Right forelimb (tissue), 1 donor: ENCODE data around the gene NDUFAF8.
A peak's percentile ranks its signal among the peaks of the same experiment; 100 is the strongest.

Experiments
- DNase-seq: peaks from one replicate; pipeline ENCODE4 v3.0.0-alpha.2; 2018

Gene NDUFAF8

DNA sequence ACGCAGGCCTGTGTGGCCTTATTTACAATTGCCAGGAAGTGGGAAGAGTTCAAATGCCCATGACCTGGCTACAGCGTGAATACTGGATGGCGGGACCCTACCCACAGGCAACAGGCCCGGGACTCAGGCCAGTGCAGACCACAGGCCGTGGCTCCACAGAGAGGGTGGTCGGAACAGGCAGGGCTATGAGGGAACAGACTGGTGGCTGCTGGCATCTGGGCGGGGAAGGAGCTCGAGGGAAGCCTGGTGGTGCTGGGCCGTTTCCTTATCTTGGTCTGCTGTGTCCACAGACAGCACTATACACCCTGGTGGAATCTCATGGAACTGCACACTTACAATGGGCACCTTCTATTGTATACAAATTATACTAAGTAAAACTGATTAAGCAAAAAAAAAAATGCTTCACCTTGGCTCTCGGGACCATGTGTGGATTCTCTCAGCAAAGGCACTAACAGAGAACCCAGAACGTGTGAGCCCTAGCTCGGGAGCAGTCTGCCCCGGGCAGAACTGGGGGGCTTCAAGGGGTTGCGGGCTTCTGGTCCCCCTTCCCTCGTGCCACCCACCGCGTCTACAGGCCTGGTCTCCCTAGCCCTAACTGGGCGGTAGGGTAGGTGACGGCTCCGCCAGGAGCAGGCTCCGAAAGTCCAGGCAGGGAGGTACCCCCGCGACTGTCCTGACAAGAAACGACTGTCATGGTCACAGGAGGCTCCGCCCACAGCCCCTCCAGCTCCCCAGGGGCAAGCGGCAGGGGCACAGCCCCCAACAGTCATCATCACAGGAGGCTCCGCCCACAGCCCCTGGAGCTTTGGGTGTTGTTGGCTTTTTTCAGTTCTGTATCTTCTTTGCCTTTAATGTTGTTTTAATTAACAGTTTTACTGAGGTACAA, 38.2 kb upstream of the NDUFAF8 start:
- DNase-seq: no peak

DNA sequence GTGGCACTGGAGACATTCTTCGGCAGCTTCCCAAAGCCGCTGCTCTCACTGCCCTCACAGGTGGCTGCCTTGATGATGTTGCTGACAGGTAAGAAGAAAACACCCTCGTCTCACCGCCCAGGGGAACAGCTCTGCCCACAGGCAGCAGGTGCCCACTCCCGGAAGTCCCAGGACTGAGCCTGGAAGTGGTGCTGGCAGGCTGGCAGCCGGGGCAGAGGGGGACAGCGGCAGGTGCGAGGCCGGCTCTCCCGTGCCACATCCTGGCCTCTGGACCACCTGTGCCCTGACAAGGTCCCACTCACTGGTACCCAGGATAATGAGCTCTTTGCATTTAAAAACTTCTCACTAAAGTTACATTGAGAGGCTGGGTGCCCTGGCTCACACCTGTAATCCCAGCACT, 36.8 kb upstream of the NDUFAF8 start:
- DNase-seq: no peak

DNA sequence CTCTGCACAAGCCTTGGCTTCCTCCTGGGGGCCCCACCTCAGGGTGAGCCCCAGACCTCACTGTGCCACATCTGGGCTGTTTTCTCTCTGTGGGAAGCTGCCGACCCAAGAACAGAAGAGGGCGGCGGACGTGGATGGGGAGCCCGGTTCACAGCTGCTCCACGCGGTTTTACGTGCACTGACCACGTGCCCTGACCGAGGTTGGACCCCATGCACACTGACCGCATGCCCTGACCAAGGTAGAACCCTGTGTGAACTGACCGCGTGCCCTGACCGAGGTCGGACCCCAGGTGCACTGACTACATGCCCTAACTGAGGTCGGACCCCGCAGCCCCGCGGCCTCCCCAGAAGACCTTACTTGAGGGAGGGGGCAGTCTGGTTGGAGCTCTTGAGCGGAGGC, 36.0 kb upstream of the NDUFAF8 start:
- no peak for DNase-seq

DNA sequence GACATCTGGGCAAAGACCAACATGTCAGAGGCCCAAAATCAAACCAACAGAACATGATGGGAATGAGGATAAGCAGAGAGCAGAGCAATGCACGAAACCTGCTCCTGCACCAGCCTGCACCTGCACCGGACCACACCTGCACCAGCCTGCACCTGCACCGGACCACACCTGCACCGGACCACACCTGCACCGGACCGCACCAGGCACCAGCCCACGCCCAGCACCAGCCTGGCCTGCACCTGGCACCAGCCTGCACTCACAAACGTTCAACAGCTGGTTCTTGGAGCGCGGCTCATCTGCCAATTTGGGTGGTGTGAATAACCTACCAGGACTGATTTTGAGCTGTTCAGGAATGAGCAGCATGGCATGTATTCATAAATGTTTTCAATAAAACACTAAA, 34.5 kb upstream of the NDUFAF8 start:
- DNase-seq: no peak

DNA sequence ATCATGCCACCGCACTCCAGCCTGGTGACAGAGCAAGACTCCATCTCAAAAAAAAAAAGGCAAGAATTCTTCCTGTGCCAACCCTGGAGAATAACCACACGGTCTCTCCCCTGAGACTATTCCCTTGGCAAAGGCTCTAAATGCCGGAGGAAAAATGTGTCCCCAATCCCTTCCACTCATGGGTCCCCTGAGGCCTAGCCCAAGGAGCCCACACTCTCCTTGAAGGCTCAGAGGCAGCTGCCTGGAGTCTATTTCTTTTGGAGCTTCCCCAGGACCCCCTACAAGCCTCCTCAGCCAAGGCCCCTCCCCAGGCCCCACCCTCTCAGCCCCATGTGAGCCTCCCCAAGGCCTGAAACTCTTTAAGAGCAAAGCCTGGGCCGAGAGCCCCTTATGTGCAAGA, 33.0 kb upstream of the NDUFAF8 start:
- DNase-seq: no peak

DNA sequence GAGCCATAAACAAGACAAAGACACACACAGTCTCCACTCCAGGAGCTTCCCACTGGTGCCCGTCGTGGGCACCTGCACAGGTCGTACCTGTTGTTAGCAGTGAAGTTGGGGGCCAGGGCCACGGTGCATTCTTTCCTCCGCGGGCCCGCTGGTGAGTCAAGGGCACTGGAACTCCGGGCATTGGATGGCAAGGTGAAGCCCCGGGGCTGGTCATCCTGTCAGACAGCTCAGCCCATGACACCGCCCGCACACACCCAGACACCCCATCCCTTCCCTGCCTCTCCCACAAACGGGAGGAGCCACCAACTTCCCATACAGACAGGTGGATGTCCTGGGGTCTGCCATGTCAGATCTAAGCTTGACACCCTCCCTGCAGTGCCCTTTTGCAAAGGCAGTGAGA, 32.5 kb upstream of the NDUFAF8 start:
- DNase-seq: no peak

DNA sequence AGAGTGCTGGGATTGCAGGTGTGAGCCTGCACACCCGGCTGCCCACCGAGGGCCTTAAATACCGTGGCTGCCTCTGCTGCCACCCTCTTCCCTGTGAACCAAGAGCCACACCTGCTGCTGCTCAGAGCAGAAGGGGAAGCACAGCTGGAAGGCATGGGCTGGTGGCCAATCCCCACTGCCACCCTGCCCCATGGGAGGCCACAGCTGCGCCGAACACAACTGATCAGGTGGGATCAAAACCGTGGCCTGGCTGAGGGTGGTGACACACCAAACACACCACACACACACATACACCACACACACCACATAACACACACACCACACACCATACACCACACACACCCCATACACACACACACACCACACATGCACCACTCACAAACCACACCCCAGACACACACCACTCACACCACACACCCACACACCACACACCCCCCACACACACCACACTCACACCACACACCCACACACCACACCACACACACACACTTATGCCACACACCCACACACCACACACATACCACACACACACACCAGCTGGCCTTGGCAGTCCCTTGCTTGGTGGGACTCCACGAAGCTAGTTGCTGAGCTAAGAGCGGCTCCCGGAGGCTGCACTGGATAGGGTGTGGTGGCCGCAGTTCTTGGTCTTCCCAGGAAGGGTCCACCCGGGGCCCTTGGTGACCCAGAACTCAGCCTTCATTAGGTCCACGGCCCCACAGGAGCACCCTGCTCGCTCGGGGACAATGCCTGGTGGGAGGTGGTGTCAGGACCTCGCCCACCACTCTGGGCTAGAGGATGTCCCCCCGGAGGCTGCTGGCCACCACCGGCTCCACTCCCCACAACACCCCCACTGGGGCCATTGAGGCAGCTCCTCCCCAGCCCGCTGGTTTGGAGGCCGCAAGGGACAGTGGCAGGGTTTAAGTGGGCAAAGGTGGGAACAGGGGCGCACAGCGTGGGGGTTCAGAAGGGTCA, 31.2 kb upstream of the NDUFAF8 start:
- DNase-seq: no peak

DNA sequence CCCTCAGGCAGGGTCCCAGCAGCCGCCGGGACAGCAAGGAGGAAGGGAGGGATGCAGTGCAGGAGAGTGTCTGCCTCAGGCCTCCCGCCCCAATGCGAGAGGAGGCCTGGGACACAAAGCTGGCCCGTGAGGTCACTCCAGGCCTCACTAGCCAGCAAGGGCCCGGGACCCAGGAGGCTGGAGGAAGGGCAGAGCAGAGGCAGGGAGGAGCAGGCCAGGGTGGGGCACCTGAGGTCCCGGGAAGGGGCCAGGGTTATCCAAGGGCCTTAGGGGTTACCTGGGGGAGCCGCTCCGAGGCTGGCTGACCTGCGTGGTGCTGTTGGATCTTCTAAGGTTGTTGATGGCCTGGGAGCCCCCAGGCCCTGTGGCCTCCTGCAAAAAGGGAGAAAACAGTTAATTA, 30.5 kb upstream of the NDUFAF8 start:
- DNase-seq: no peak

DNA sequence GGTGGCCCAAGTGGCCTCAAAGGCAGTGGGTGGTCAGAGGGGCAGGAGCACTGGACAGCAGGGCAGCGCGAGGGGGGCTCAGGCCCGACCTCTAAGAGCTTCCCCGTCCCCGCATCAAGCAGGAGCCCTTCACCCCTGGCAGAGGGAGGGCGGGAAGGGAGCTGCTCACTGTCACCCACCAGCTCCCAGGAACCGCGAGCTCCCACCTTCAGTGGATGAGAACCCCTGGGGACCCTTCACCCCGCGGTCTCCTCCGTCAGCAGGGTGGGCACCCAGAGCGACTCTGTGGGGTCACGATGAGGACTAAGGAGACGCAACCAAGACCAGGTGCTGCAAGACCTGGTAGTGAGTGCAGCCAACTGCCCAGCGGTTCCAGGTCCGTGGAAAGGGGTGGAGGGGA, 30.0 kb upstream of the NDUFAF8 start:
- no peak for DNase-seq

DNA sequence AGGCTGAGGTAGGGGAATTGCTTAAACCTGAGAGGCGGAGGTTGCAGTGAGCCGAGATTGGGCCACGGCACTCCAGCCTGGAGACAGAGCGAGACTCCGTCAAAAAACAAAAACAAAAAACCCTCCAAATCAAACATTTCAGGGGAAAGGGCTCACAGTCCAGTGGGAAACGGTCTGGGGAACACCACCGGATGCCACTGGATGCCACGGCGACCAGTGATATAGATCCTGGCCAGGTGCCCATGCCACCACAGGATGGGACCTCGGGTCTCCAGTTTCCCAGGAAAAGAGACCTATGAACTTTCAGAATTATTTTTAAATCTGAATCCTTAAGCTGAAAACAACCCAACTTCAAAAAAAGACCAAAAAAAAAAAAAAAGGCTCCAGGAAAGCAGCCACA, 28.7 kb upstream of the NDUFAF8 start:
- no peak for DNase-seq

DNA sequence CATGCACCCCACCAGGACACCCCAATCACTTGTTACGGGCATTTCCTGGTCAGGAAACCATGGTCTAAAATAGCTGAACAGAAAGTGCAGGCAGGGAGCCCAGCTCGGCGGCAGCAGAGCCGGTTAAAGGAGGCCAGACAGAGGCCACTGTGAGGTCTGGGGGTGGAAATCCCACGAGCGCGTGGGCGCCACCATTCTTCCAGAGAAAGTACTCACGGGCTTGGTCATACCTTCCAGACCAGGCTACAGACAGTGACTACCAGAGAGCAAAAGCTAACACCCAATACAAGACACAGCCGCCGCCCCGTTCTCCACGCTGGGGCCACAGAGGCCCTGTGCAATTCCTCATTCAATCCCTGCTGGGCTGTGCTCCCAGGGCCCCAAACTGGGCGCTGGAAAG, 28.2 kb upstream of the NDUFAF8 start:
- DNase-seq: no peak

DNA sequence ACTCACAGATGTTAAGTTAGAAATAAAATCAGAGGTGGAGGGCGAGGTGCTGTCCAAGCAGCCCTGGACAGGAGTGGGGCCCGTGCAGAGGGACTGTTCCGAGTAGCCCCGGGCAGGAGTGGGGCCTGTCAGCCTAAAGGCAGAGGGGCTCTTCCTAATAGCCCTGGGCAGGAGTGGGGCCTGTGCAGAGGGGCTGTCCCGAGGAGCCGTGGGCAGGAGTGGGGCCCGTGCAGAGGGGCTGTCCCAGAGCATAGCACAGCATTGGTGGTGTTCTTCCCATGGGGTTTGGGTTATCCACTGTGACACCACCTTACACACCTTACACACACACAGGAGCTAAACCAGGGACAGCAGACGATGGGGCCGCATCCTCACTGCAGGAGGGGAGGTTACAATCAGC, 26.8 kb upstream of the NDUFAF8 start:
- no peak for DNase-seq

DNA sequence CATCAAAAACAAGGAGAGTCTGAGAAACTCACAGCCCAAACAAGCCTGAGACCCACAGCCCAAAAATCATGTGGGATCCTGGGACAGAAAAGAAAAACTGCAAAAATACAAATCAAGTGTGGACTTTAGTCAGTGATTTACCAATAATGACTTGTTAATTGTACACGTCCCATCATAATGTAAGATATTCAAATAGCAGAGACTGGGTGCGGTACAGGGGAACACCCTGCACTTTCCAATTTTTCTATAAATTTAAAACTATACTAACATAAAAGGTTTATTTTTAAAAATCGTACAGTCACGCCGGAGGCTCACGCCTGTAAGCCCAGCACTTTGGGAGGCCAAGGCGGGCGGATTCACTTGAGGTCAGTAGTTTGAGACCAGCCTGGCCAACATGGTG, 25.1 kb upstream of the NDUFAF8 start:
- DNase-seq: no peak

DNA sequence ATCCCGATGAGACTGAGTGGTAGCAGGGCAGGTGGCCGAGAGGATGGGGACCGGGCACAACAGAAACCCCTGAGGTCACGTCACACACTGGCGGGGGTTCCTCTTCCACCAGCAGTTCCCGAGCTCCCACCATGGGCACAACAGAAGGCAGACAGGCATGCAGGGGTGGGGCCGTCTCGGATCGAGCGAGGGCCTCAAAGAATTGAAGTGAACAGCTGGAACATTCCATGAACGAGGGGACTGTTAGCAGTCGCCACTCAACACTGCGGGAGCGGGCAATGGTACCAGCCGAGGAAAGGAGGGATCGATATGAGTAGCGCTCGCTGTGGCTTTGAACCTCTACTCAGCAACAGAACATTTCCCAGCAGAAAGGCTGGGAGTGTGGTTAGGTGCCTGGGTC, 21.6 kb upstream of the NDUFAF8 start:
- no peak for DNase-seq

DNA sequence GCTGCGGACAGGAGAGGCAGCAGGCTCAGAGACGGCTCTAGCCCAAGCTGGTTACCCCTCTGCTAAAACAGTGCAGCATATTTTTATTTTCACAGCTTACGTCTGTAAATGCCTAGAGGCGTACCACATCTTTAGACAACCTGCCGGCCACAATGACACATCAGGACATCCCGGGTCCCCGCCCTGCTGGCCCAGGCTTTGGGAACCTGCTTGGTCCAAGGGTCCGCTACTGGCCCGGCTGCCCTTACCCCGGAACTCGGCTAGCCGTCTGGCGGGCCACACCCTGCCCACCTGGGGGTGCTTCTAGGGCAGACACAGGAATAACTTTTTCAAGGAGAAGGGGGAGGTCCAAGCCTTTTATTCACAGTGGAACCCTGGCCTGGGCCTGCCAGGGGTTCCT, 20.7 kb upstream of the NDUFAF8 start:
- no peak for DNase-seq

DNA sequence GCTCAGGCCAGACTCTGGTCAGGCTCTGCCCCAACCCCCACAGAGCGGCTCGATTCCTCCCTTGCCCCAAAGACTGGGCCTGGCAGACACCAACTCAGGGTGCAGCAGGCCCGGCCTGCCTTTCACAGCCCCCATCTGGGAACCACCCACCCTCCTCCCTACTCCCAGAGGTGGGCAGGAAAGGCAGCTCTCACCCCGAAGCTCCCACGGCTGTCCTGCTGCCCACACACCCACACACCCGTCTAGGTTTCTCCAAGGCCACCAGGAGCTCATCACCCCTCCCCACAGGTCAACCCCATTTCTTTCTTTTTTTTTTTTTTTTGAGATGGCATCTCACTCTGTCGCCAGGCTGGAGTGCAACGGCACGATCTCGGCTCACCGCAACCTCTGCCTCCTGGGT, 20.1 kb upstream of the NDUFAF8 start:
- DNase-seq: no peak

DNA sequence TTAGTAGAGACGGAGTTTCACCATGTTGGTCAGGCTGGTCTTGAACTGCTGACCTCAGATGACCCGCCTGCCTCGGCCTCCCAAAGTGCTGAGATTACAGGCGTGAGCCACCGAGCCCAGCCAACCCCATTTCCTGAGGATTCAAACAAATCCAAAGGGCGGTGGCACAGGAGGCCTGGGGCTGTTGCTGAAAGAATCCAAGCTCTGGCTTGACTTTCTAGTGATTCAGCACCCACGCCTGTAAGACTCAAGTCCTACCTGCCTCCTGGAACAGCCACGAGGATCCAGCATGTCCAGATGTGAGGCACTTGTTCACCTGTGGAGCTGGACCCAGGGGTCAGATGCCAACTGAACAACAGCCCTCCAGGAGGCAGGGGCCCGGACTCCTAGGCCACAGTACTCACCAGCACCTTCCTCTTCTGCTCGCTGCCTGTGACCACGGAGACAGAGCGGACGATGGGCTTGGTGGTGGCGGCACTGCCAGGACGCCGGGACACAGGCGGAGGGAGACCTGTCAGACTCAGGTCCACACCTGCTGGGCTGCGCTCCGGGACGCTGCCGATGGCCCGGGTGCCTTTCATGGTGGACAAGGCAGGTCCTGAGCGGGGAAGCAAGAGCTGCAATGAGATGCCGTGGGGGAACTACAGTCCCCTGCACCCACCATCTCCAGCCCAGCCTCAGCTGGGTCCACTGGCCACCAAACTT, 19.5 kb upstream of the NDUFAF8 start:
- no peak for DNase-seq

DNA sequence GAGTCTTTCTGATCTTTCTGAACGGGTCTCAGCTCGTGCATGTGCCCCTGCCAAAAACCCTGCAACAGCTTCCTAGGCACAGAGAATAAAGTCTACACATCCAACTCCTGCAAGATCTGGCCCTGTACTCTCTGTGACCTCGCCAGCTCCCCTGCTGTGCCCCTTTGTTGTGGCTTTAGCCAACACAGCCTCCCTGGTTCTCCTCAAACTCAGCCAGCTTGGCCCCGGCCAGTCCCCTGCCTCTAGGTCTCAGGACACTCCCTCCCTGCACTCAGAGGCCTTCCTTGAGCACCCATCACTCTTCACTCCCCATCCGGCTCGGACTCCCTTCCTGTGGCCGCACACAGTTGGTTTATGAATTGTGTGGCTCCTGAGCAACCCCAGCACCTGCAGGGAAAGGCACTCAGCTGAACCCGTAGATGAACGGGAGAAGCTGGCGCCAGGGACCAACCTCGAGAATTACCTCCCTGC, 17.7 kb upstream of the NDUFAF8 start:
- DNase-seq: no peak

DNA sequence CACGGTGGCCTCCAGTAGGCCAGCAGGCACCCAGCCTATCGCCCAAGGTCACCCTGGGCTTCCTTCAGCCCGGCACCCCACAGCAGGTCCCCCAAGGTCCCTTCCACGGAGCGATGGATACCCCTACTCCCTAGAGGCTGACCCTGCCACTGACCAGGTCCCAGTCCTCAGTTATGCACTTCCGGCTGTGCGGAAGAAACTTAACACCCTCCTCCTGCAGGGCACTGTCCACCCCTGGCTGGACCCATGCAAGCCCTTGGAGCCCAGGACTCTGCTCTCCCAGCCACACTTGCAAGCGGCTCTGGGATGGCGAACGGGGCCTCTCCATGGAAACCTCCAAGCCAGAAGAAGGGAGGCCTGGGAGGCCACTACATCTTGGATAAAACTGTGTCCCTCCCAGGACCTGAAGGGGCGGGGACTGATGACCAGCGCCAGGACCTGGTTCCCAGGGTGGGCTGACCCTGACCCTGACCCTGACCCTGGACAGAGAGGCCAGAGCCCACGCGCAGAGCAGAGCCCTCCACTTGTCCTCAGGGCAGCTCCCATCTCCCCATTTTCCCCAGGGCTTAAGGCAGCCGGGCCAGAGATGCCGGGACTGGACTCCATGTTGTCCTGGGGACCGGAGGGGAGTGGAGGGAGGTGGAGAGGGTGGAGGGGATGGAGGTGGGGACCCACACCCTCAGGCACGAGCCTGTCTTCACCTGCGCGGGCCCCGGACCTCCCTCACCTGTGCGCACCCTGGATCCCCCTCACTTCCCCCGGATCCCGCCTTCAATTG, 17.1 kb upstream of the NDUFAF8 start:
- DNase-seq: no peak

DNA sequence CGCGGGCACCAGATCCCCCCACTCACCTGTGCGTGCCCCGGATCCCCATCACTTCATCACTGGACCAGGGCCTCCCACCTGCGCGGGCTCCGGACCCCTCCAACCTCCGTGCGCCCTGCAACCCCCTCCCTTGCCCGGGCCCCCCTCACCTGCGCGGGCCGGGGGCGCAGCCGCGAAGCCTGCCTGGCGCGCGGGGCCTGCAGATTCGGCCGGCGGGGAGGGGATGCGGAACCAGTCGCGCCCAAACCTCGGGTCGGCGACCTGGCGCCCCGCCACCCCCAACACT, 16.6 kb upstream of the NDUFAF8 start:
- DNase-seq: no peak

DNA sequence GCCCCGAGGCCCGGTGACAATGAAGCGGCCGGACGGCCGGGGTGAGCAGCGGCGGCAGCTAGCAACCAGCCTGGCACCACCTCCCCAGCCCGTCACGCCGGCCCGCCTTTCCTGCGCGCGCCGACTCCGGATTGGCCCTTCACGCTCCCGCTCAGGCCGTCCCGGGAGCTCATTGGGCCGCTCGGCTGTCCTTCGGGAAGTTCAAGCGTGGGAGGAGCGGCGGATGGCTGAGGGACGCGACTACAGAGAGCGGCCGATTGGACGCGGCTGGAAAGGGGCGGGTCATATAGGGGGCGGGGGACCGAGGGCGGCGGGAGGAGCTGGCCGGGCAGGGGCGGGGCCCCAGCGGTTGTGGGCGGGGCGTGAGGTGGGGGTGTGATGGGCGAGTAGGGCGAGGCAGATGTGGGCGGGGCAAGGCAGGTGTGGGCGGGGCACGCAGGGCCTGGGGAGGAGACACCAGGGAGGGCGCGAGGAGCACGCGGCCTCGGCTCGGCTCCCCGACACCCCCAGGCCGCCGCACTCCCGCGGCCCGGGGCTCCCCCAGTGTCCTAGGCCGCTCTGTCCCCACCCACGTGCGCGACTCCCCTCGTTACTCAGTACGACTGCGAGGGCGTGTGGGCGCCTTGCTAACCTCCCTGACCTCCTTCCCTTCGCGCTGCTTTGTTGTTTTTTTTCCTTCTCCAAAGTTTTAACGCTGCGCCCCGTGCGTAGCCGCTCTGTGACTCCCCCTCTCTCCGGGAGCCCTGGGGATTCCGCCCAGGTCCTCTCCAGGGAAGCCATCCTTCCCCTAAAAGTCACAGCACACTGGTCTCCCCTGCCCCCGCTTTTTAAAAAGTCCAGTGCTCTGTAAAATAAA, 16.0 kb upstream of the NDUFAF8 start, which contains the start of gene CEP131:
Gene CEP131, minus strand, starts transcription at position 60 of the 856 bp plus-strand sequence. CDS start 2,909 bp downstream, outside the sequence.
- DNase-seq: peak; percentile 99

DNA sequence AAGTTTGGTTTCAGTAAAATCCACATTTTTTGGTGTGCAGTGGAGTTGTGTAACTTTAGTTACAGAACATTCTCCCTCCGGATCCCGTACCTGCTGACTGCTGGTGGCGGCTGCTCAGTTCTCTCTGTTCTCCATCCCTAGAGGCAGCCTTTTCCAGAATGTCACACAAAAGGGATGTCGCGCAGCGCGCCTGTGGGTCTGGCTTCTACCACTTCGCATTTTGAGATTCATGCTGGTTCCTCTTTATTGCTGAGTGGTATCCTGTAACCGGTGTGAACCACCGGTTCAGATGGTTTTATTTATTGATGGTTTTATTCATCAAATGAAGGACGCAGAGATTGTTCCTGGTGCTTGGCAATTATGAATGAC, 15.4 kb upstream of the NDUFAF8 start:
- DNase-seq: no peak
